Retinal pigment epithelial cell (primary cell): Measurements from ENCODE around the gene KCNQ2.

Experiments used
- DNase-seq: peaks from one replicate; pipeline ENCODE4 v3.0.0-alpha.2; 2010; ENCODE audit warnings: low read depth
- H3K4me3 ChIP-seq: 2 replicates; pipeline ENCODE4 v1.5.1; 2011; ENCODE audit warnings: mild to moderate bottlenecking, low read length, control low read depth, moderate library complexity
- CTCF ChIP-seq: conservative IDR thresholded peaks from 2 replicates; pipeline ENCODE4 v1.5.1; 2011; ENCODE audit warnings: low read depth, low read length, control low read depth, inconsistent platforms

KCNQ2 gene

GRCh38 chr20:63387917-63388316, 84.5 kb downstream of the KCNQ2 start:
- H3K4me3 ChIP-seq: no peak overlapping the region
- no peak for TF ChIP-seq CTCF
- no peak for DNase-seq

GRCh38 chr20:63387393-63387792, 85.1 kb downstream of the KCNQ2 start:
- no peak for DNase-seq
- no peak overlapping the region for H3K4me3 ChIP-seq
- TF ChIP-seq CTCF: no peak

- TF ChIP-seq CTCF: no peak
- DNase-seq: no peak
- H3K4me3 ChIP-seq: no peak overlapping the region
Measured at GRCh38 chr20:63386491-63386890, 86.0 kb downstream of the KCNQ2 start.

GRCh38 chr20:63385819-63386218, 86.6 kb downstream of the KCNQ2 start:
- DNase-seq: no peak
- no peak overlapping the region for H3K4me3 ChIP-seq
- no peak for TF ChIP-seq CTCF

- H3K4me3 ChIP-seq: no peak overlapping the region
- no peak for DNase-seq
- TF ChIP-seq CTCF: no peak
Measured at GRCh38 chr20:63384336-63384735, 88.1 kb downstream of the KCNQ2 start.

- H3K4me3 ChIP-seq: no peak overlapping the region
- no peak for TF ChIP-seq CTCF
- no peak for DNase-seq
Measured at GRCh38 chr20:63383556-63383955, 88.9 kb downstream of the KCNQ2 start.

- TF ChIP-seq CTCF: no peak
- DNase-seq: no peak
- H3K4me3 ChIP-seq: no peak overlapping the region
Measured at GRCh38 chr20:63382551-63383300, 89.7 kb downstream of the KCNQ2 start.
